HuH-7.5 (cell line): ENCODE results near the gene MUC6.

ENCODE experiments used
- DNase-seq: peaks from one replicate; pipeline ENCODE4 v3.0.0; 2011; ENCODE audit warnings: low spot score

The MUC6 gene

DNA sequence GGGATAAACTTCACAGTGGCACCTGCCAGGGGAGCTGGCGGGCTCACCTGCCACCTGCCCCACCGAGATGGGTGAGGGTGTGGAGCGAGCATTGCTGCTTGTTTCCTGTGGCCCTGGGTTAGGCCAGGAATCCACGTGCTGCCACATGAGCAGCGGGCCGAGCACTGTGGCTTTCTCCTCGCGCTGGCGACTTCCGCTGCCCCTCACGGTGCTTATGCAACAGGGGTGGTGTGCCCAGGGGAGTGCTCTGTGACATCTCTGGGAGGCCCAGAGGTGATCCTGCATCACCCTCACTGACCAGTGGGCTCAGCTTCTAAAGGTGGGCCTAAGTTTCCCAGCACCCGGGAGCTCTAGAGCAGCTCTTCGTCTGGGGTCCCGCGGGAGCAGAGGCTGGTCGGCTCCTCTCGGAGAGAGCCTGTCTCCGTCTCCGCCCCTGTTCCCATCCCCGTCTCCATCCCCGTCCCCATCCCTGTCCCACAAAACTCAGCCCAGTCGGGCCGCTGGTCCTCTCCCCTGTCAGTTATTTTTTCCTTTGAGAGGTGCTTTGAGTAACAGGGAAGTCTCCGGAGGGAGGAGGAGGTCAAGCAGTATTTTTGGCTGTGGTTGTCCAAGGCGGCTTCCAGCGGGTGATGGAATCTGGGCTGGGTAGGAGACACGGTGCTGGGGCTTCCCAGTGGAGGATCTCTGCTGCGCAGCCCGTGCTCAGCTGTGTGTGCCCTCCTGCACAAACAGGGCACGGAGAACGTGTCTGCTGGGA lies 68.3 kb downstream of the MUC6 start:
- no peak for DNase-seq

DNA sequence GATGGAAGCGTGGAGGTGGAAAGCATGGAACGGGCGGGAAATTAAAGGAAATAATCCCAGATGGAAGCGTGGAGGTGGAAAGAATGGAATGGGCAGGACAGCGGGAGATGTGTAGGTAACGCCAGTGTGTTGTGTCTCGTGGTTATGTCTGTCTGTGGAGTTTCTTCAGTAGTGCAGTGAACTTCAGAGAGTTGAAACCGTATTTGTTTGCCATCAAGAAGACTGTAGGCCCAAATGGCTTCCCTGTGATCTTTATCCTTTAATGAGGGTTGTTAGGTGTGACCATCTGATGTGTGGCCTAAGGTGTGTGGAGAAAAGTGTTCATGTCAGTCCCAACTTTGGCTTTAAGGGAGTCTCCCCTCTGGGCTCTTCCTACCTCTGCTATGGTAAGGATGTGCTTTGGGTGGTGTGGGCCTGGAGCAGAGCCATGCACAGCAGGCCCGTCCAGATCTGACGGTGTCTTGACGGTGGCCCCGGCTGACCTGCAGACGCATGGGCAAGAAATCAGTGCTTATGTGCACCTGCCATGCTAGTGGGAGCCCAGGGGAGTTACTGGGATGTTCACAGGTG lies 71.2 kb downstream of the MUC6 start:
- DNase-seq: no peak

DNA sequence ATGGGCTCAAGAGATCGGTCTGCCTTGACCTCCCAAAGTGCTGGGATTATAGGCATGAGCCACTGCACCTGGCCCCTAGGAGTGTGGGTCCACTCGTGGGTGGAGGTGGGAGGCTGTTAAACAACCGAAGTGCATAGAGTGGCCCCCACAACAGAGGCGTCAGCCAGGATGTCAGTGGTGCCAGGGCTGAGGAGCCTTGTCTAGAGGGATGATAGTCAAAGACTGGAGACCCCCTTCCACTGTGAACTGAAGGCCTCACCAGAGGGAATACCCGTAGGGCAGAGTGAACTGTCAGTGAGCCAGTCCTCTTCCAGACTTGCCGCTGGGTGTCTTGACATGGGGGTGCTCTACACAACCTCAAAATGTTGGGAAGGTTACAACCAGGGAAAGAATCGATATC lies 72.7 kb downstream of the MUC6 start:
- no peak for DNase-seq
